Neural cell (in vitro differentiated cells): ENCODE measurements around the gene VWA1. TPM values are rescaled to one million over a fixed set of nuclear protein-coding genes. Genes with fewer than 3 reads are reported as not detected.

Source experiments
- H2AFZ ChIP-seq: fragments of 200-600, 300-800 bp; sonication (generic), shearing (Covaris generic); 2 replicates; pipeline ENCODE4 v1.6.0; 2014; ENCODE audit warnings: low read depth, mild to moderate bottlenecking, antibody characterized with exemption, low read length, moderate library complexity
- H3F3A ChIP-seq: fragments of 200-600 bp; shearing (Covaris generic); 2 replicates; pipeline ENCODE4 v1.6.1; 2016; ENCODE audit warnings: mild to moderate bottlenecking, moderate library complexity, mixed read lengths, antibody characterized with exemption, low read length; ENCODE audit not compliant: insufficient read depth, poor library complexity, severe bottlenecking
- H3K27ac ChIP-seq: fragments of 200-600, 300-800 bp; sonication (generic), shearing (Covaris generic); 2 replicates; pipeline ENCODE4 v1.5.1; 2014; ENCODE audit warnings: mild to moderate bottlenecking, low read length, moderate library complexity
- H3K27me3 ChIP-seq: fragments of 300-800, 200-600 bp; sonication (generic), shearing (Covaris generic); 2 replicates; pipeline ENCODE4 v1.6.0; 2014; ENCODE audit warnings: mild to moderate bottlenecking, low read depth, low read length, moderate library complexity; ENCODE audit not compliant: insufficient read depth
- H3K36me3 ChIP-seq: fragments of 300-800, 200-600 bp; sonication (generic), shearing (Covaris generic); 2 replicates; pipeline ENCODE4 v1.5.1; 2014; ENCODE audit warnings: mild to moderate bottlenecking, antibody characterized with exemption, low read length, moderate library complexity; ENCODE audit not compliant: insufficient read depth
- H3K4me2 ChIP-seq: fragments of 300-800, 200-600 bp; sonication (generic), shearing (Covaris generic); 2 replicates; pipeline ENCODE4 v1.6.0; 2014; ENCODE audit warnings: mild to moderate bottlenecking, low read length
- H3K4me3 ChIP-seq: fragments of 300-800, 200-600 bp; sonication (generic), shearing (Covaris generic); 2 replicates; pipeline ENCODE4 v1.5.1; 2014; ENCODE audit warnings: mild to moderate bottlenecking, low read length, moderate library complexity
- H3K79me2 ChIP-seq: fragments of 200-600 bp; shearing (Covaris generic); replicated peaks from 2 replicates; pipeline ENCODE4 v1.6.0; 2014; ENCODE audit warnings: mild to moderate bottlenecking, low read length, moderate library complexity; ENCODE audit not compliant: insufficient read depth
- H3K9ac ChIP-seq: fragments of 300-800, 200-600 bp; sonication (generic), shearing (Covaris generic); 2 replicates; pipeline ENCODE4 v1.6.1; 2016; ENCODE audit warnings: mild to moderate bottlenecking, low read length, mixed read lengths
- H3K9me2 ChIP-seq: fragments of 200-600 bp; shearing (Covaris generic); 2 replicates; pipeline ENCODE4 v1.6.1; 2016; ENCODE audit warnings: mild to moderate bottlenecking, low read length, mixed read lengths; ENCODE audit not compliant: insufficient read depth
- H3K9me3 ChIP-seq: fragments of 200-600, 300-800 bp; sonication (generic), shearing (Covaris generic); 2 replicates; pipeline ENCODE4 v1.6.1; 2016; ENCODE audit warnings: mild to moderate bottlenecking, mixed run types, low read length, moderate library complexity, mixed read lengths
- H4K20me1 ChIP-seq: fragments of 200-600 bp; shearing (Covaris generic); 2 replicates; pipeline ENCODE4 v1.6.1; 2016; ENCODE audit warnings: mild to moderate bottlenecking, mixed run types; ENCODE audit not compliant: insufficient read depth
- EP300 ChIP-seq: fragments of 450-650 bp; conservative IDR thresholded peaks from 2 replicates; pipeline ENCODE4 v1.6.1; 2014; ENCODE audit warnings: antibody characterized with exemption, mild to moderate bottlenecking, moderate library complexity; ENCODE audit not compliant: poor library complexity, severe bottlenecking
- EZH2 ChIP-seq: fragments of 200-600, 300-800 bp; shearing (Covaris generic), sonication (generic); IDR thresholded peaks from 2 replicates; pipeline ENCODE4 v1.6.1; 2014; ENCODE audit warnings: antibody characterized with exemption, low read length, borderline replicate concordance, mild to moderate bottlenecking; ENCODE audit not compliant: insufficient read depth, poor library complexity, severe bottlenecking
- MXI1 ChIP-seq: fragments of 450-650 bp; conservative IDR thresholded peaks from 2 replicates; pipeline ENCODE4 v1.6.1; 2014; ENCODE audit warnings: antibody characterized with exemption, mild to moderate bottlenecking; ENCODE audit not compliant: poor library complexity, severe bottlenecking
- POLR2AphosphoS5 ChIP-seq: IDR thresholded peaks from 2 replicates; pipeline ENCODE4 v1.6.1; 2012
- SMC3 ChIP-seq: fragments of 450-650 bp; conservative IDR thresholded peaks from 2 replicates; pipeline ENCODE4 v1.6.1; 2014; ENCODE audit warnings: antibody characterized with exemption, mild to moderate bottlenecking, moderate library complexity; ENCODE audit not compliant: poor library complexity
- TAF1 ChIP-seq: IDR thresholded peaks from 2 replicates; pipeline ENCODE4 v1.6.1; 2012; ENCODE audit warnings: low read depth
- polyA plus RNA-seq: library from polyadenylated mRNA; depleted of rRNA; stranded (reverse); fragments of >200 nt; gene quantifications from 2 replicates; pipeline ENCODE4 v1.2.3, GENCODE V29; 2014
- TF ChIP-seq, protein P1 (sequence below): fragments of 450-650 bp; IDR thresholded peaks from 2 replicates; pipeline ENCODE4 v1.5.1; 2014; ENCODE audit warnings: antibody characterized with exemption, mild to moderate bottlenecking, moderate library complexity; ENCODE audit not compliant: poor library complexity, severe bottlenecking
- TF ChIP-seq, protein P2 (sequence below): IDR thresholded peaks from 2 replicates; pipeline ENCODE4 v1.6.1; 2012; ENCODE audit warnings: borderline replicate concordance

VWA1 gene
- polyA plus RNA-seq, 1 donor from 2014 or later: 0.88 TPM

DNA sequence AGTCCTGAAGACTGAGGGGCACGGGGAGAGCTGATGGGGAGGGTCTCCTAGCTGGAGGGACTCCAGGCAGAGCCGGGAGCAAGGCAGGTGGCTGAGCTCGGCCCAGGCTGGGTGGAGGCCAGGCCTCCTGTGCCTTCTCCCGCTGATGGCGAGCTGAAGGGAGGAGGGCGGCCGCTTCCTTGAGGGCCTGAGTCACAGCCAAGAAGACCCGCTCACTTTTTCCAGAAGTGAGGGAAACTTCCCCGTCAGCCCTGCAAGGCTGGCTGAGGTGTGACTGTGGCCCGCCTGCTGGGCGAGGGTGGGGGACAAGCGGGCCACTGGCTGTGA, 1.7 kb upstream of the VWA1 start (continued):
- TF ChIP-seq, protein P1, sequence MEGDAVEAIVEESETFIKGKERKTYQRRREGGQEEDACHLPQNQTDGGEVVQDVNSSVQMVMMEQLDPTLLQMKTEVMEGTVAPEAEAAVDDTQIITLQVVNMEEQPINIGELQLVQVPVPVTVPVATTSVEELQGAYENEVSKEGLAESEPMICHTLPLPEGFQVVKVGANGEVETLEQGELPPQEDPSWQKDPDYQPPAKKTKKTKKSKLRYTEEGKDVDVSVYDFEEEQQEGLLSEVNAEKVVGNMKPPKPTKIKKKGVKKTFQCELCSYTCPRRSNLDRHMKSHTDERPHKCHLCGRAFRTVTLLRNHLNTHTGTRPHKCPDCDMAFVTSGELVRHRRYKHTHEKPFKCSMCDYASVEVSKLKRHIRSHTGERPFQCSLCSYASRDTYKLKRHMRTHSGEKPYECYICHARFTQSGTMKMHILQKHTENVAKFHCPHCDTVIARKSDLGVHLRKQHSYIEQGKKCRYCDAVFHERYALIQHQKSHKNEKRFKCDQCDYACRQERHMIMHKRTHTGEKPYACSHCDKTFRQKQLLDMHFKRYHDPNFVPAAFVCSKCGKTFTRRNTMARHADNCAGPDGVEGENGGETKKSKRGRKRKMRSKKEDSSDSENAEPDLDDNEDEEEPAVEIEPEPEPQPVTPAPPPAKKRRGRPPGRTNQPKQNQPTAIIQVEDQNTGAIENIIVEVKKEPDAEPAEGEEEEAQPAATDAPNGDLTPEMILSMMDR: no peak

DNA sequence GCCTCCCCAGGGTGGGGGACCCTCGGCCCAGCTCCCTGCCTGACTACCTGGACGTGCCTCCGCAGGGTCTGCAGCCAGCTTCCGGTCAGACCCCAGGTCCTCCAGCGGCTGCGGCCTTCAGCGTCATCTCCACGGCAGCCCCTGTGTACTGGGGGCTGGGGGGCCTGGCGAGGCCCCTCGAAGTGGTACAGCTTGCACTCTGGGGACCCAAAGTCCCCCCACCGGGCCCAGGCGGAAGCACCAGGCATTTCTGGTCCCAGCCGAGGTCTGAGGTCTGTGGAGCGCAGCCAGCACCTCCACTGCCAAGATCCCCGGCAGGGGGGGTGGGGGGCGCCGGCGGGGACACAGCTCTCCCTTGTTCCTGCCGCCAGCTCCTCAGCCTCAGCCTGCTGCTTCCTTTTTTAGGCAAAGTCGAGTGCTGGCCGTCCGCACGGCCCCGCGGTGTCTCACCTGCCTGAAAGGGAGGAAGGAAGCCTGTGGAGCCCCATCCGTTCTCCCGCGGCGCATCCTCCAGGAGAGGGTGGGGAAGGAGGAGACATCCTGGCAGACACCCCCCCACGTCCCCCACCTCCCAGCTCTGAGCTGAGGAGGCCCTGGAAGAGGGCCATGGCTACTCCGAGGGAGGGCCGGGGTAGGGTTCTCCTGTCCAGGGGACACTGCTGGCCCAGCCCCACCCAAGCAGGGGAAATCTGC, 1.2 kb upstream of the VWA1 start:
- Histone ChIP-seq H3K4me2 (no peak overlapping the region), H3K4me3 (no peak overlapping the region), H3K27ac (no peak overlapping the region), H4K20me1 (no peaks in the 10 kb centered on the region), H3K27me3 (peaks cover 12% of the 10 kb centered on the region), H3K9me2 (no peaks in the 10 kb centered on the region), H3K9ac (no peak overlapping the region), H3F3A (no peaks in the 10 kb centered on the region), H3K36me3 (no peaks in the 10 kb centered on the region), H3K79me2 (no peaks in the 10 kb centered on the region), H3K9me3 (no peaks in the 10 kb centered on the region), H2AFZ (no peak overlapping the region)
- no peak for TF ChIP-seq MXI1
- no peak for TF ChIP-seq POLR2AphosphoS5
- no peak for TF ChIP-seq EZH2

DNA sequence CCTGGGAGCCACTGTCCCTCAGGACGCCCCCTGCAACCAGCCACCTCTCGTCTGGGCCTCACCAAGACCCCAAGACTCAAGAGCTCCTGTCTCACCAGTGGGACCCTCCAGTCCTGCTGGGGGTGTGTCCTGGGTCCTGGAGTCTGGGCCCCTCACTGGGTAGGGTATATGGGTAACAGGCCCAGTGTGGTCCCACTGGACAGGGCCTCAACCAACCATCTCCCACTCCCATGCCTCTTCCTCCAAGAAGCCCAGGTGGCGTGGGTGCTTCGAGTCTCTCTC, 725 bp upstream of the VWA1 start:
- Histone ChIP-seq H4K20me1 (no peaks in the 10 kb centered on the region), H3F3A (no peaks in the 10 kb centered on the region), H3K9me3 (no peaks in the 10 kb centered on the region), H3K4me3 (no peak overlapping the region), H3K9me2 (no peaks in the 10 kb centered on the region), H3K79me2 (no peaks in the 10 kb centered on the region), H3K36me3 (no peaks in the 10 kb centered on the region), H3K27ac (no peak overlapping the region), H3K4me2 (no peak overlapping the region), H3K27me3 (peaks cover 12% of the 10 kb centered on the region), H2AFZ (no peak overlapping the region), H3K9ac (no peak overlapping the region)
- TF ChIP-seq, protein P2, sequence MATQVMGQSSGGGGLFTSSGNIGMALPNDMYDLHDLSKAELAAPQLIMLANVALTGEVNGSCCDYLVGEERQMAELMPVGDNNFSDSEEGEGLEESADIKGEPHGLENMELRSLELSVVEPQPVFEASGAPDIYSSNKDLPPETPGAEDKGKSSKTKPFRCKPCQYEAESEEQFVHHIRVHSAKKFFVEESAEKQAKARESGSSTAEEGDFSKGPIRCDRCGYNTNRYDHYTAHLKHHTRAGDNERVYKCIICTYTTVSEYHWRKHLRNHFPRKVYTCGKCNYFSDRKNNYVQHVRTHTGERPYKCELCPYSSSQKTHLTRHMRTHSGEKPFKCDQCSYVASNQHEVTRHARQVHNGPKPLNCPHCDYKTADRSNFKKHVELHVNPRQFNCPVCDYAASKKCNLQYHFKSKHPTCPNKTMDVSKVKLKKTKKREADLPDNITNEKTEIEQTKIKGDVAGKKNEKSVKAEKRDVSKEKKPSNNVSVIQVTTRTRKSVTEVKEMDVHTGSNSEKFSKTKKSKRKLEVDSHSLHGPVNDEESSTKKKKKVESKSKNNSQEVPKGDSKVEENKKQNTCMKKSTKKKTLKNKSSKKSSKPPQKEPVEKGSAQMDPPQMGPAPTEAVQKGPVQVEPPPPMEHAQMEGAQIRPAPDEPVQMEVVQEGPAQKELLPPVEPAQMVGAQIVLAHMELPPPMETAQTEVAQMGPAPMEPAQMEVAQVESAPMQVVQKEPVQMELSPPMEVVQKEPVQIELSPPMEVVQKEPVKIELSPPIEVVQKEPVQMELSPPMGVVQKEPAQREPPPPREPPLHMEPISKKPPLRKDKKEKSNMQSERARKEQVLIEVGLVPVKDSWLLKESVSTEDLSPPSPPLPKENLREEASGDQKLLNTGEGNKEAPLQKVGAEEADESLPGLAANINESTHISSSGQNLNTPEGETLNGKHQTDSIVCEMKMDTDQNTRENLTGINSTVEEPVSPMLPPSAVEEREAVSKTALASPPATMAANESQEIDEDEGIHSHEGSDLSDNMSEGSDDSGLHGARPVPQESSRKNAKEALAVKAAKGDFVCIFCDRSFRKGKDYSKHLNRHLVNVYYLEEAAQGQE: no peak
- no peak for TF ChIP-seq POLR2AphosphoS5
- TF ChIP-seq EZH2: no peak
- no peak for TF ChIP-seq MXI1

DNA sequence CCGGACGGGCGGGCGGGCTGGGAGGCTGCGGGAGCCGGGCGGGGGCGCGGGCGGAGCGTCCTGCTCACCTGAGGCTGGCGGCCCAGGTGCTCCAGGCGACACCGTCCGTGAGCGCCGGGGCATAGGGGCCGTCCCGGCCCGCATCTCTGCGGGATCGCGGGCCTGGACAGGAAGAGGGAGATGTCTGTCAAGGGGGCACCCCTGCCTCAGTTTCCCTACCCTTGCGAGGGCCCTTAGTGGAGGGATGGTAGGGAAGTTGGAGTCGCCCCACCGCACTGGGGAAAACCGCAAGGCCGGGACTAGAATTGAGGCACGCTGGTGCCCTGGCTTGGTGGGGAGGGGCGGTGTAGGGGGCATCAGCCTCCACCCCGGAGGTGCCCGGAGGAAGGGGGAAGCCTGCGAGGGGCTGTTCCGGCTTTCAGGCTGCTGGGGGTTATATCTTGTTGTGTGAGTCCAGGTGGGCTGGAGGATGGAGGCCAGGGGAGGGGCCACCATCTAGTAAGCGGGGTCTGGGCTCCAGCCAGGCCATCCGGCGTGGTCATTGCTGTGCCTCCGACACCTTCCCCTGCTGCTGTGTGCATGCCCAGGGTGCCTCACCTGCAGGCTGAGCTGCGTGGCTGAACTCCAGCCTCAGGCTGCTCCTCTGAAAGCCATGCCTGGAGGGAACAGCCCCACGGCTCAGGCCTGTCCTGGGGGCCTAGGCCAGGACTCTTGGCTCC, 580 bp downstream of the VWA1 start:
- Histone ChIP-seq H4K20me1 (no peaks in the 10 kb centered on the region), H3F3A (no peaks in the 10 kb centered on the region), H3K79me2 (no peaks in the 10 kb centered on the region), H3K27me3 (peaks cover 12% of the 10 kb centered on the region), H3K27ac (no peak overlapping the region), H3K4me3 (peak overlapping the region; percentile 51), H3K9ac (no peak overlapping the region), H3K4me2 (no peak overlapping the region), H2AFZ (no peak overlapping the region), H3K9me3 (no peaks in the 10 kb centered on the region), H3K36me3 (no peaks in the 10 kb centered on the region), H3K9me2 (no peaks in the 10 kb centered on the region)
- TF ChIP-seq, protein P1: no peak
- TF ChIP-seq EP300 (no peak), SMC3 (no peak), EZH2 (no peak), POLR2AphosphoS5 (no peak), TAF1 (no peak)
